Pancreas (tissue), 10 donors: Measurements from ENCODE around the gene BCOR. TPM values are rescaled to one million over a fixed set of nuclear protein-coding genes. Genes with fewer than 3 reads are reported as not detected.

ENCODE experiments used
- ATAC-seq, 4 donors: fragments of 200-7000 bp; cut with Tn5 transposase; one replicate each; pipeline versions ENCODE4 v1.8.0 to v1.9.1; 2020; ENCODE audit warnings: mild to moderate bottlenecking in 4 of 4, moderate library complexity in 4 of 4
- DNase-seq, 6 donors: peaks; one replicate each; pipeline ENCODE4 v3.0.0-alpha.2; 2020
- FAIRE-seq: peaks from 2 replicates; lab custom pipeline; 2012; peaks lifted over from hg19 to GRCh38; lab: Jason Lieb, UNC
- H3K27ac ChIP-seq, 4 donors: fragments of 200-600 bp; sonication (generic); 1 replicate in 3 of 4; 2 replicates in 1 of 4; pipeline versions ENCODE4 v1.5.0 to v1.8.0; 2020
- H3K27me3 ChIP-seq, 4 donors: fragments of 200-600 bp; one replicate each; pipeline ENCODE4 v1.8.0; 2021
- H3K36me3 ChIP-seq, 3 donors: fragments of 200-600 bp; sonication (generic) in 1 of 3; one replicate each; pipeline versions ENCODE4 v1.5.0 to v1.8.0; 2020 to 2021
- H3K4me1 ChIP-seq, 3 donors: fragments of 200-600 bp; one replicate each; pipeline ENCODE4 v1.8.0; 2021
- H3K4me3 ChIP-seq, 4 donors: fragments of 200-600 bp; sonication (generic) in 2 of 4; one replicate each; pipeline versions ENCODE4 v1.5.0 to v1.8.0; 2020 to 2021
- H3K9me3 ChIP-seq, 4 donors: fragments of 200-600 bp; one replicate each; pipeline ENCODE4 v1.8.0; 2021
- CTCF ChIP-seq, 4 donors: fragments of 200-600 bp; sonication (generic) in 3 of 4; IDR thresholded peaks; one replicate each; pipeline versions ENCODE4 v1.5.0 to v1.8.0; 2021; ENCODE audit warnings: antibody characterized with exemption in 4 of 4
- WGBS, 2 donors: extraction: QIAGEN DNeasy Blood & Tissue Kit; methylation state at CpG; one replicate each; pipeline ENCODE4 v1.1.7; 2013; 5-methylcytosine and 5-hydroxymethylcytosine counted together
- intact Hi-C, 3 donors: fragments of 100-400 bp; cut with DNase I; formaldehyde crosslinking; loops; one replicate each; pipeline versions ENCODE4 v1.11.1 to v1.14.2; 2022
- polyA plus RNA-seq, 2 donors: library from polyadenylated mRNA; stranded (reverse); fragments of 200-250 nt; gene quantifications; one replicate each; pipeline ENCODE4 v1.2.3, GENCODE V29; 2013
- total RNA-seq, 6 donors: library from RNA; stranded (reverse); fragmentation: NEBNext Ultra II Directional in 4 of 6; extraction: Animal tissue kit (Norgen Biotek cat#: 25700) in 4 of 6; gene quantifications; one replicate each; pipeline versions ENCODE4 v1.2.1 to v1.2.4, GENCODE V29; 2021 to 2023
- donor health status: healthy with polysubstance abuse.
- donor health status: DM: no; HTN: no; CAD: no; lungs with moderate emphysema.
- donor health status: DM: no; HTN: no; CAD: no.
- donor health status: control.
- donor health status: control.
- donor health status: Bipolar disorder and iron deficiency.
- donor health status: DM: yes; HTN: yes; CAD: no.
- donor health status: DM: no; HTN: no; CAD: no.
- donor health status: DM: no; HTN: no; CAD: no.
- donor health status: DM: yes; HTN: yes; CAD: no.

BCOR gene
- total and polyA plus RNA-seq, 8 donors = 6.3 to 18.4 (median 13.0) TPM

- Histone ChIP-seq H3K4me1 (no peaks in the 10 kb centered on the region), H3K27ac (no peak overlapping the region), H3K9me3 (peaks cover 0 to 8% (median 0%) of the 10 kb centered on the region in 4 donors), H3K4me3 (no peak overlapping the region), H3K36me3 (peaks cover 8 to 38% (median 18%) of the 10 kb centered on the region in 3 donors), H3K27me3 (no peaks in the 10 kb centered on the region)
- DNase-seq (no peak), FAIRE-seq (no peak), ATAC-seq (no peak)
- 85 to 100% methylated on average over 1 of the region's 1 CpG for WGBS, 2 donors
- intact Hi-C loops = no loop called here
- no peak for TF ChIP-seq CTCF (IDR thresholded peaks at IDR 0.05)
These were observed 47.2 kb downstream of the BCOR start for GRCh38 chrX:40050532-40050931.

GRCh38 chrX:40049084-40049641, 48.6 kb downstream of the BCOR start:
- no peaks in the 10 kb centered on the region for H3K27me3 ChIP-seq
- FAIRE-seq = no peak
- H3K4me3 ChIP-seq = no peak overlapping the region
- no peaks in the 10 kb centered on the region for H3K4me1 ChIP-seq
- WGBS, 2 donors = 81 to 96% methylated on average over 7 of the region's 7 CpGs
- ATAC-seq = no peak
- H3K27ac ChIP-seq = no peak overlapping the region
- intact Hi-C loops = no loop called here
- peaks cover 3 to 25% (median 14%) of the 10 kb centered on the region in 3 donors for H3K36me3 ChIP-seq
- TF ChIP-seq CTCF (IDR thresholded peaks at IDR 0.05) = no peak
- peaks cover 0 to 8% (median 0%) of the 10 kb centered on the region in 4 donors for H3K9me3 ChIP-seq
- no peak for DNase-seq

- Histone ChIP-seq H3K9me3 (peaks cover 0 to 8% (median 0%) of the 10 kb centered on the region in 4 donors), H3K4me1 (no peaks in the 10 kb centered on the region), H3K27me3 (no peaks in the 10 kb centered on the region), H3K4me3 (no peak overlapping the region), H3K27ac (no peak overlapping the region), H3K36me3 (peaks cover 0 to 14% (median 9%) of the 10 kb centered on the region in 3 donors)
- no peak for DNase-seq
- intact Hi-C loops = no loop called here
- no peak for ATAC-seq
- FAIRE-seq = no peak
- TF ChIP-seq CTCF (IDR thresholded peaks at IDR 0.05) = no peak
These were observed 50.3 kb downstream of the BCOR start for GRCh38 chrX:40047485-40047884.

GRCh38 chrX:40043895-40044294, 53.9 kb downstream of the BCOR start:
- no peak overlapping the region for H3K4me3 ChIP-seq
- no peak for DNase-seq
- H3K36me3 ChIP-seq = no peaks in the 10 kb centered on the region
- no peak overlapping the region for H3K27ac ChIP-seq
- H3K27me3 ChIP-seq = no peaks in the 10 kb centered on the region
- TF ChIP-seq CTCF (IDR thresholded peaks at IDR 0.05) = no peak
- H3K9me3 ChIP-seq = no peaks in the 10 kb centered on the region
- intact Hi-C loops = no loop called here
- no peak for ATAC-seq
- WGBS, 2 donors = 40 to 46% methylated on average over 3 of the region's 3 CpGs
- H3K4me1 ChIP-seq = no peaks in the 10 kb centered on the region
- no peak for FAIRE-seq

GRCh38 chrX:40041915-40042314, 55.8 kb downstream of the BCOR start:
- no peaks in the 10 kb centered on the region for H3K27me3 ChIP-seq
- FAIRE-seq (no peak), ATAC-seq (no peak), DNase-seq (no peak)
- 57 to 62% methylated on average over 5 to 6 of the region's 6 CpGs for WGBS, 2 donors
- H3K27ac ChIP-seq = no peak overlapping the region
- intact Hi-C loops = no loop called here
- H3K4me3 ChIP-seq = no peak overlapping the region
- H3K36me3 ChIP-seq = no peaks in the 10 kb centered on the region
- no peaks in the 10 kb centered on the region for H3K4me1 ChIP-seq
- no peaks in the 10 kb centered on the region for H3K9me3 ChIP-seq
- TF ChIP-seq CTCF (IDR thresholded peaks at IDR 0.05) = no peak
